GM21619 (cell line): ENCODE data around the gene SLC22A12.

Experiments
- ATAC-seq: cut with Tn5 transposase; IDR thresholded peaks from one replicate; pipeline ENCODE4 v1.9.1; 2021; ENCODE audit not compliant: unreplicated experiment

SLC22A12 gene

DNA sequence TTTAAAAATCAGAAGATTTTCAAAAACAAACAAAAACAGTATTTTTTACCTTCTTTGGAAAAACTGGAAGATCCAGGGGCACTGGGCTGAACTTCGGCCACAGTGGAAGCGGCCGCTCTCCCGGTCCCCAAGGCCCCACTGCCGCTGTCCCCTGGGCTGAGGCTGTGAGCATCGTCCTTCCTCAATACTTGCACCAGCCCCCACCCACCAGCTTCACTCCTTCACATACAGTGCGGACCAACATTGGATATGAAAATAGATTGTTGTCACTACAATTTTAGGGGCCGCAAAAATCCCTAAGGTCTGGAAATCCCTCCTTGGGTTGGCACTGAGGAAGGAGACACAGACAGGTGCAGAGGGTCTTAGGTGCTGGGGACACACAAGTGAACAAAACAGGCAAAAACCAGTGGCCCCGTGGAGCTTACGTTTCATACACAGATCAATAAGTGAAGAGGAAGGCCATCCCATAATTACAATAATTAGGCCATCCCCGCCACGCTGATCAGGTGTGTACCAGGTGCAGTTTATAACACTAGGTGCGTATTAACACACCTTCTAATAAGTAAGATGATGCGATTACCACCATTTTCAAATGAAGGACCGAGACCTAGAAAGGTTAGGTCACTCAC lies 28.2 kb upstream of the SLC22A12 start:
- ATAC-seq, result no peak

DNA sequence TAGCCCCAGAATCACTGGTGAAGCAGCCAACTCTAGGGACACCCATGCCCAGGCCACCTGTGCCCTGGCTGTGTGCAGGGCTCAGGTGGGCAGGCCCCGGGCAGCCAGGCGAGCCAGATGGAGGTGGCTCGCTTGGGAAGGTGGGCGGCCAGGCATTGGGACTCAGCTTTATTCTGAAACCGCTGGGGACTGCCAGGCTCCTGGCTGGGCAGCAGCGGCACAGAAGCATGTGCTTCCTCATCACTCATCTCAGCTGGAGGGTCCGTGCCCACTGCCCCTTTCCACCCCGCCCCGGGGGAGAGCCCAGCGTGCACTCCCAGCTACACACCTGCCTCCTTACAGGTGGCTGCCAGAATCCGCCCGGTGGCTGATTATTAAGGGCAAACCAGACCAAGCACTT lies 27.1 kb upstream of the SLC22A12 start:
- ATAC-seq, result no peak

DNA sequence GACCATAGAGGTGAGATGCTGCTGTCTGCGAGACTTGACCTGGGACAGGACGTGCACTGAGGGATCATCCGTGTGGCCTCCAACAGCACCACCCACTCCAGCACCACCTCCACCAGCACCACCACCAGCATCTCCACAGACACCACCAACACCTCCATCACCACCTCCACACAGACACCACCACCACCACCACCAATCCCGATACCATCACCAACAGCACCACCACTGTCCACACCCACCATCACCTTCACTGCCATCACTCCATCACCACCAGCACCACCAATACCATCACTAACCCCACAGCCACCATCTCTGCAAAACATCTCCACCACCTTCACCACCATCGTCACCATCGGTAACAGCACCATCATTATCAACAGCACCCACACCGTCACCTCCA lies 26.6 kb upstream of the SLC22A12 start:
- ATAC-seq, result no peak

DNA sequence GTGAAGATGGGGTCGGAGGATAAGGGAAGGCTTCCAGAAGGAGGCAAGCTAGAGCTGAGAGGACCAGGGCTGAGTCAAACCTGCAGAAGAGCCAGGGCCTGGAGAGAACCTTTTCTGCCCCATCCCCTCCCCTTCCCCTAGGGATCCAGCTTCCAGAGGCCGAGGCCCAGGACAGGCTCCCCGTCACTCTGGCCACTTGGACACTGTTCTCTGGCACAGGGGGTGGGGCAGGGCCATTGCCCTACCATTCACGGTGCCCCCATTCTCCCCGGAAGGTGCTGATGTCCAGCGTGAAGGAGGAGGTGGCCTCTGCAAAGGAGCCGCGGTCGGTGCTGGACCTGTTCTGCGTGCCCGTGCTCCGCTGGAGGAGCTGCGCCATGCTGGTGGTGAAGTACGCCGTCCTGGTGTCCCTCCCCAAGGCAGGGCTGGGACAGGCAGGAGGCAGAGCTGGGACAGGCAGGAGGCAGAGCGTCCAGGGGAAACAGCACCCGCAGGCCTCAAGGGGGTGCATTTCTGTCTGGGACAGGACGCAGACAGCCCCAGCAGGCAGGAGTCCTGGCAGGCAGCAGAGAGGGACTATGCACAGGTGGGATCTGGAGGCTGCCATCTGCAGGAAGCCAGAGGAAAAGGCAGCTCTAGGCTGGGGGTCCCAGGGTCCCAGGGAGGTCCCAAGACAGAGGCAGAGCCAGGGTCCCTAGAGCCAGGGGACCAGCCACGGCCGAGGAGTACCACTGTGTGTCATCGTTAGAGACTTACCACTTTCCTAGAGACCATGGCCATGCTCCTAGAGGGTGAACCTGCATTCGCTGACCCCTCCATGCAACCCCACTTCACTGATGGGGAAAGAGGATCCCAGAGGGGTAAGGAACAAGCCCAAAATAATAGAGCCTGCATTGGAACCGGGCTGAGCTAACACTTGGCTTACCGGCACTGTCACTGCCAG lies 25.8 kb upstream of the SLC22A12 start:
- ATAC-seq, result no peak

DNA sequence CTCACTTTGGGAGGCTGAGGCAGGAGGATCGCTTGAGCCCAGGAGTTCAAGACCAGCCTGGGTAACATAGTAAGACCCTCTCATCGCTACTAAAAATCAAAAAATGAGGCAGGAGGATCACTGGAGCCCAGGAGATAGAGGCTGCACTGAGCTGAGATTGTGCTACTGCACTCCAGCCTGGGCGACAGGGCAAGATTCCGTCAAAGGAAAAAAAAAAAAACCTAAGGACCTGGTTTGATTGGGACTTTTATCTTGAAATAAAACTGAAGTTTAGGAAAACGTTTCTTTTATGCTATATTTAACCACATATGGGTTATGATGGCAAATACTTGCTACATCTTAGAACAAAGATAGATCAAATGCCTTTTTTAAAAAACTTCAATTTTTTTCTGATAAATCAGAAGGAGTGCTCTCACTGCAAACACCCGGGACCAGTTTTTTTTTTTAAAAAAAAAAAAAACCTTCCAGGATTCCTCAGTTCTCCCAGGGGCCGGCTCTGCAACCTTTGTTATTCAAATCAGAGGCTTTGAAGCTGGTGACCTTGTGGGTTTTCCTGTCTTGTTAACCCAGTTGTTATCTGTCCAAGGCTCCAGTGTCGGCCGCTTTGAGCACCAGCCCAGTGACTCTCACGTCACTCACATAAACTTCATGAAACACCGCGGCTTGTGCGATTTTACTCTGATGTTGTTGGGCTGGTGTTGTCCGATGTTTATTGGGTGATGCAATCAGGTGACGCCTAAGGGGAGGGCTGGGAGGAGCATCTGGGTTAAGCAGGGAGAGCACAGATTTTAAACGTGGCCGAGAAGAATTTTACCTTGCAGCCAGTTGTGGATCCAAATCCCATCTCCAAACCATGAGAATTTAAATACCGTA lies 24.7 kb upstream of the SLC22A12 start:
- no peak for ATAC-seq

DNA sequence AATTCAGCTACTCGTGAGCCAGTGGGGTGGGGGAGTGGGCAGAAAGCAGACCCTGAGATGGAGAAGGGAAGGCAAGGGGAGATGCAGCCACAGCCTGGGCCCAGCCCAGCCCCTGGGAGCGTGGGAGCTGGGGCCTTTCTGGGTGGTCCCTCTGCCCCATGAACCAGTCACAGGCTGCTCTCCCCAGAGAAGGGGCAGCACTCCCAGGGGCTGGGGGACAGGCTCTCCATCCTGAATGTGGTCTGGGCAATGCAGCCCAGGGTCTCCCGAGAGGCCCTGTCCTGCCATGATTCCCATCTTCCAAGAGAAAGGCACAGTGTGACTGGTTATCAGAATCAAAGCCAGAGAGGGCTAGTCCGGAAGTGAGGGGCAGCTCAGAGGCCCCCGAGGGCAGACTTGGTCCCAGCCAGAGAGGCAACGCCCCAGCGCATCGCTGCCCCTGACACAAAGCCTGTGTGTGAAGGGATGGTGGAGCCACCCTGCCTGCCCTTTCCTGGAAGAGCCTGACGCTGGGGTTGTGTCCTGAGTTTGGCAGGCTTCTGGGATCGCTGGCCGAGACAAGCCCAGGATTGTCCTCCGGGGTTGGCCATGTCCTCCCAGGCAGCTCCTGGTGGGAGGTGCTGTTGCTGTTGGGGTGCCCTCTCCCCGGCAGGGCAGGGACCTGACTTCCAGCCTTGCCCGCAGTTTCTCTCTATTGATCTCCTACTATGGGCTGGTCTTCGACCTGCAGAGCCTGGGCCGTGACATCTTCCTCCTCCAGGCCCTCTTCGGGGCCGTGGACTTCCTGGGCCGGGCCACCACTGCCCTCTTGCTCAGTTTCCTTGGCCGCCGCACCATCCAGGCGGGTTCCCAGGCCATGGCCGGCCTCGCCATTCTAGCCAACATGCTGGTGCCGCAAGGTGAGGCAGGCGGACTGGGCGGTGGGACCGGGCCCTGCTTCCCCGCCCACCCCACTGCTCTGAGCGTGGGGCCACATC lies 23.8 kb upstream of the SLC22A12 start:
- no peak for ATAC-seq

DNA sequence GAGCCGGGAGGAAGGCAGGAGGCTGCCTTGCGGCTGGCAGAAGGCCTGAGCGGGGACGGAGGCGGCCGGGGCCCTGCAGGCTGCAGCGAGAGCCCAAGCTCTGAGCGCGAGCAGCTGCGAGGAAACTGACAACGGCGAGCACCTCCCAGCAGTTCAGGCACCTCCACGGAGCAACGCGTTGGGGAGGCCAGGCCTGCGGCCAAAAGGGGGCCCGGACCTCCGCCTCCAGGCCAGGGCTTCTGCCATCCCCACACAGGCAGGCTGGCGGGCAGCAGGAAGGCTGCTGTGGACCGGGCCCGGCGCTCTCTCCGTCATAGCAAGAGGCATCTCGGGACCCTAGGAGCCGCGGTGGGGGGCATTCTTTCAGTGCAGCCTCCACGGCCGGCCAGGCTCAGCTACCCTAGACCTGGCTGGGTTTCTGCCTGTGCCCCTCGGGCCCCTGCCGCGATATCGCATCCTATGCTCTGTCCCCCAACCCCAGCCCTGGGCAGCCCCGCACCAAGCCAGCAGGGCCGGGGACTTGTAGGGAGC lies 22.9 kb upstream of the SLC22A12 start:
- no peak for ATAC-seq

DNA sequence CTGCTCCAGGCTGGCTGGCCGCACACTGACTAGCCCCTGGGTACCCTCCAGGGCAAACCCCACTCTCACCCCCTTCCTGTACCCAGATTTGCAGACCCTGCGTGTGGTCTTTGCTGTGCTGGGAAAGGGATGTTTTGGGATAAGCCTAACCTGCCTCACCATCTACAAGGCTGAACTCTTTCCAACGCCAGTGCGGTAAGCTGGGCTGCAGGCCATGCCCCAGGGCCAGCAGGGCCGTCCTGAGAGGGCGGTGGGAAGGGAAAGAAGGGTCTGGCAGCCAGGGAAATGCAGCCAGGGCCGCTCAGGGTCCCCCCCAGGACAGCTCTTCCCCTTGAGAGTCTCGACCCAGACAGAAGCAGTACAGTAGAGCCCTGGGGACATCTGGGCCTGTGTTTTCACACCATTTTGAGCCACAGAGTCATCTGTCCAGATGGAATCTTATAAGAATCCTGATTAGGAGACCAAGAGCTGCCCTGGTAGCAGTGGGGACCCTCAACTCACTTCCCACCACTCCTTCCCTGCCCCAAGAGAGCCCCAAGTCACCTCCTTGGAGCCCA lies 22.4 kb upstream of the SLC22A12 start:
- no peak for ATAC-seq

DNA sequence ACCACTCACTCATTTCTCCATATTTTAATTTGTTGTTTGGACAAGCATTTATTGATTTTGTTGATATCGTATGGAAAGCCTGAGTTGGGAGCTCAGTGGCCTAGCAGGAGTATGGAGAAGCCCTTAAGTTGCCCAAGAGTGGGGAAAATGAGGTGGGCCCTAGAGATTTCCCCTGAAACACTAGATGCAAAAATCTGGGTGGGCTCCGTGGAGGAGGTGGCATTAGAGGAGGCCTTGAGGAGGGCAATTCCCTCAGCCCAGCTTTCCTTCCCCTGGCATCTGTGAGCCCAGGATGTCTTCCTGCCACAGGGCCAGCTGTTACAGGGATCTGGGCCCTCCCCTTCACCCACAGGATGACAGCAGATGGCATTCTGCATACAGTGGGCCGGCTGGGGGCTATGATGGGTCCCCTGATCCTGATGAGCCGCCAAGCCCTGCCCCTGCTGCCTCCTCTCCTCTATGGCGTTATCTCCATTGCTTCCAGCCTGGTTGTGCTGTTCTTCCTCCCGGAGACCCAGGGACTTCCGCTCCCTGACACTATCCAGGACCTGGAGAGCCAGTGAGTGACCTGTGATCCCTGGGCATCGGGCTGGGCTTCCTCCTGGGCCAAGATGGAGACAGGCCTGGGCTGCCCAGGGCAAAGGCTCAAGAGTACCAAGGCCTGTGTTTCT lies 21.6 kb upstream of the SLC22A12 start:
- ATAC-seq, result no peak

DNA sequence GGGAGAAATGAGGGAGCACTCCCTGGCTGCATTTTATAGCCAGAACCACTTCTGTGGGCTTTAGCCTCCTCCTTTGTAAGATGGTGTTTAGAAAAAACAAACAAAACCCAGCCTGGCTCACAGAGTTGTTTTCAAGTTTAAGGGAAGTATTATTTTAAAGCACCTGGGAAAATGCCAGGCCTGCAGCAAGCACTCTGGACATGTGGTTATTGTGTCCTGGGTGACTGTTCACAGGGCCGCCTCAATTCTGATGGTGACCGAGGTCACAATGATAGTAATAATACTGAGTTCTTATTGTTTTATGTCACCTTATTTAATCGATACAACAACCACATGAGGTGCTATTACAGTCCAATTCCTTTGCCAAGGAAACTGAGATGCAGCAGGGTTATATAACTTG lies 20.7 kb upstream of the SLC22A12 start:
- no peak for ATAC-seq

DNA sequence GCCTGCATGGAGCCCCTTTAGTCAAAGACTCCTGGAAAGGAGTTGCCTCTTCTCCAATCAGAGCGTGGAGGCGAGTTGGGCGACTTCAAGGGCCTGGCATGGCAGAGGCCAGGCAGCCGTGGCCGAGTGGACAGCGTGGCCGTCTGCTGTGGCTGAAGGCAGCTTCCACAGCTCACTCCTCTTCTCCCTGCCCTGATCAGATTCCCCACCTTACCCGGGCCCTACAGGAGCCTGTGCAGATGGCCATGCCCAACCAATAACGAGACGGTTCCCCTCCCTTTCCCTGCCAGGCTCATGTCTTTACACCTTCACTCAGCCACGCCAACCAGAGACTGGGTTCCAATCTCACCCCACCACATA lies 20.0 kb upstream of the SLC22A12 start:
- ATAC-seq, result no peak

DNA sequence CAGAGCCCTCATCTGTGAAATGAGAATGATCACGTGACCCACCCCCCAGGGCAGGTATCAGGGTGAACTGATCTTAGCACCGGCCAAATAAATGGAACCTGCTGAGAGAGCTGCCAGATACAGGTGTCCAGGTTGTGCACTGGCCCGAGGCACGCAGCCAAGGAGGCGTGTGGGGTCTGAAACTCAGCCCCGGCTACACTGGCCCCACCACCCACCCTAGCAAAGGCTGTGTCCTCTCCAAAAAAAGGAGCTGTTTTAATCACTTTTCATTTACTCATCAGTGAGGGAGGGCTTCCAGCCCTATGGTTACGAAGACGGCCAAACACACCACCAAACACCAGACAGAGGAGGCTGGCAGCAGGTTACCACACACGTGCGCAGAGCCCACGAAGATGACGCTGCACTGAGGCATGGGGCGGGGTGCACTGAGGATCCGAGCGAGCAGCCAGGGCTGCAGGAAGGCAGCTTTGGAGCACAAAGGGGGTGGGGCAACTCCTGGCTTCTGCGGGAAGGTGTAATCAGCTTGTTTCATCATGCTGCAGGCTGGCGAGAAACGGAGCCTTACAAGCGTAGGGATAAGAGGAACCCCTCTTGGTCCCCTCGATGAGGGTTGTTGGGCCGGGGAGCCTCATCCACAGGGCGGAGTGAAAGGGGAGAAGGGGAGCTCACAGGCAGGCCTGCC lies 19.5 kb upstream of the SLC22A12 start:
- no peak for ATAC-seq

DNA sequence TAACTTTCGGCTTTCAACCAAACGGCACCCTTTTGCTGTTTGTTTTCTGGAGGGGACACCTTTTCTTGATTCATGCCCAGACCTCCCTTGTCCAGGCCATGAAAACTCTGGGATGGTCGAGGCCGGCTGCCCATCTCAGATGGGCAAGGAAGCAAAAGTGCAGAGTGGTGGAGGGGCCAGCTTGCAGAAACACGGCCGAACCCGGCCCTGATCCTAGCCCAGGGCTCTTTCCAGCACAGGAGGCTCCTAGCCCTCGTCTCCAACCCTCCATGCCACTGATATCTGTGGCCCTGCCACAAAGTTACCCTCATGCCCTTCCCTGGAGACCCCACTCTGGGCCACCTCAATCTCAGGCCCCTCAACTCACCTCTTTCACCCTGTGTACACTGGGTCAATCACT lies 18.9 kb upstream of the SLC22A12 start:
- no peak for ATAC-seq

DNA sequence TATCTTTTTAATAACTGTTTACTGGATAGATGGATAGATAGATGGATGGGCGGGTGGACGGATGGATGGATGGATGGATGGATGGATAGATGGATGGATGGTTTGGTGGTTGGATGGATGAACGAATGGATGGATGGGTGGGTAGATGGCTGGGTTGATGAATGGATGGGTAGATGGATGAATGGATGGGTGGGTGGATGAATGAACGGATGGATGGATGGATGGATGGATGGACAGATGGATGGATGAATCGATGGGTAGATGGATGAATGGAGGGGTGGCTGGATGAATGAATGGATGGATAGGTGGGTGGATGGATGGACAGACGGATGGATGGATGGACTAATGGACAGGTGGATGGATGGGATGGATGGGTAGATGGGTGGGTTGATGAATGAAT lies 13.8 kb upstream of the SLC22A12 start:
- ATAC-seq, result no peak

DNA sequence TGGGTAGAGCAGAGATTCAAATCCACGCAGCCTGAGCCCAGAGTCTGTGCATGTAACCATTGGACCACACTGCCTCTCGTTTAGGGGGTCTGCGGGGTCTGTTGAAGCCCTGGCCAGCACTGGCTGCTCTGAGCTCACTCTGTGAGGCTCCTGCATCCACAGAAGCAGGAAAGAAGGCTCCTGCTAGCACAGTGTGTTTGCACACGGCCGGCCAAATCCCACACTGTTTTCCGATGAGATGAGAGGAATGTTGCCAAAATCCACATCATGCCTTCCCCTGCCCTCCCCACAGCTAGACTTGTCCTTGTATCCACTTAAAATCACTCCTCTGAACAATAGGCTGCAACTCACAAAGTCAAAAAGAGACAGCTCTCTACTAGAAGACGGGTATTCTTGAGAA lies 10.6 kb upstream of the SLC22A12 start:
- ATAC-seq, result no peak

DNA sequence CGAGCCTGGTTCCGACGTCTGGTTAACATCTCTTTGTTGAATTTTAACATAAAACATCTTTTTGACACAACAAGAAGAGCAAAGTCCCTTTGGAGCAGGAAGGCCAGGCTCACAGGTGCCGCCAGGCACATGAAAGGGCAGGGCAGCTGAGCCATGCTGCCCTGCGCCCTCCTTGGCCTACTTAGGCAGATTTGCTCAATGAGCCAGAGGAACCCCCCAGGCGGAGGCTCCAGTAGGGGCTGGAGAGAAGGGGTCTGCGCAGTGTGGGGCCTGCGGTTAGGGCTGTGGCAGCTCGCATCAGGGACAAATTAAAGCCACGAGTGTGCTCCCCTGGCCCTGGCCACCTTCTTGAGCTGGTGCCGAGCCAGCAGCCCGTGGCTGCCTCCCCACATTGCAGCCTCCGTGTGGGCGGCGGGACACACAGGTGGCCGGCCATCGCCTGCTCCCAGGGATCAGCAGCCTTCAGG lies 9.9 kb upstream of the SLC22A12 start:
- no peak for ATAC-seq

DNA sequence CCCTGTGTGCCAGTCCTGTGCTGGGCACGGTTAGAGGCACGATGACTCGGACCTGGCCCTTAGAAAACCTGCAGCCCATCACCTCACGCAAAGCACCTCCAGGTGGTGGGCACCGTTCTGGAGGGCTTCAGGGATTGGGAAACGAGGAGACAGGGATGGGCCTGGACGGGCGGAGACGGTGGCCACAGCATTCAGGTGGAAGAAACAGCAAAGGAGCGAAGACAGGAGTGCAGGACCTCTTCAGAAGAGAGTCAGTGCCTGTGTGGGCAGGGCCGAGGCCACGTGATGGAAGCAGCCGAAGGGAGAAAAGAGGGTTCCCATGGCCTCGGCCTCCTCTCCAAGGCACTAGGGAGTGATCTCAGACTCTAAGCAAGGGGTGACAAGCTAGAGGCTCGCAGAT lies 8.1 kb upstream of the SLC22A12 start:
- no peak for ATAC-seq
